Activated effector memory CD4-positive, alpha-beta T cell treated with Interleukin-2 at 50 U/mL for 16 hours (primary cell): ENCODE measurements around the gene VWA8.
"Not testable (repeated sequence)": the region's sequence is repeated elsewhere in the genome, so short reads cannot be mapped to it uniquely, and the experiment has no call there.

ENCODE experiments used
- DNase-seq: peaks from one replicate; pipeline ENCODE4 v3.0.0-alpha.2; 2020

The VWA8 gene

GRCh38 chr13:41848435-41849255, 112.3 kb downstream of the VWA8 start:
- no peak for DNase-seq

- DNase-seq = no peak
Measured at GRCh38 chr13:41847216-41847615, 113.7 kb downstream of the VWA8 start.

DNA sequence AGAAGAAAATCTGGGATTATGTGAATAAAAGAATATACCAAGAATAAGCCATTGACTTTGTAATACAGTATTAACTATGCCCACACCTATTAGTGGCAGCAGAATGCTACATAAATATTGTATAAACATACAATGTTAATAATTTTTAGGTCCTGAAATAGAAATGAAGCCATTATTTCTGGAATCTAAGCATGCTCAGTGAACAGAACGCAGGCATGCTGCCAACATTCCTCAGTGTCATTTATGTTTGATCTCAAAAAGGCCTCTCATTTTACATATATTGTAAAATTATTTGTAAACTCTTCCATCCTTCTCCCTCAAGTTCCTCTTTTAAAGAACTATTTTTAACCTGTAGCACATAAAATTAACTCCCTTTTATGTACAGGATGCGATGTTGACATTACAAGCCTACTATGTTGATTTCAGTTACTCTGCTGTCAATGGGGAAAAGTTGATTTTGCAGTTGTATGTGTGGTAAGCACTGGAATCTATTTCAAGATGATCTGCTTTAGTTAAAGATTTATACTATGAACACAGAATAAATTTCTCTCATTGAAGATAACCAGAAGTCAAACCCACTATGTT, 118.8 kb downstream of the VWA8 start:
- no peak for DNase-seq

- DNase-seq = no peak
Measured at GRCh38 chr13:41837629-41838028, 123.3 kb downstream of the VWA8 start.

DNA sequence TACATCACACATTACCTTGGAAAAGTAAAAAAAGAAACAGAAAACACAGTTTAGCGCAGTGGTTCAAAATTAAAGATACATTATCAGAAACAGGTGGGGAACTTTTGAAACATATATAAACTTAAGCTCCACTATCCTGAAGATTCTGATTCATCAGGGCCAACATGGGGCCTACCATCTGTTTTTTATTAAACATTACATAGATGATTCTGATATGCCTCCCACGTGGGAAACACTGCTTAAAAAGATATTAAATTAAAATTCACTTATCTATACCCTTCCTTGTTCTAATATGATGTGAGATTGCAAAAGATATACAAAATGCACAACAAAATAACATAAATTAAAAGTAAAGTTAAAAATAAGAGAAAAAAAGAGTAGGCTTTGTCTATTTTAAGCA, 125.0 kb downstream of the VWA8 start:
- DNase-seq = no peak

DNA sequence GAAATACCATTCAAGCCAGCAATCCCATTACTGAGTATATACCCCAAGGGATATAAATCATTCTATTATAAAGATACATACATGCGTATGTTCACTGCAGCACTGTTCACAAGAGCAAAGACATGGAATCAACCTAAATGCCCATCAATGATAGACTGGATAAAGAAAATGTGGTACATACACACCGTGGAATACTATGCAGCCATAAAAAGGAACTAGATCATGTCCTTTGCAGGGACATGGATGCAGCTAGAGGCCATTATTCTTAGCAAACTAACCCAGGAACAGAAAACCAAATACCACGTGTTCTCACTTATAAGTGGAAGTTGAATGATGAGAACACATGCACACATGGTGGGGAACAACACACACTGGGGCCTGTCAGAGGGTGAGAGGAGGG, 126.2 kb downstream of the VWA8 start:
- DNase-seq = not testable (repeated sequence)

DNA sequence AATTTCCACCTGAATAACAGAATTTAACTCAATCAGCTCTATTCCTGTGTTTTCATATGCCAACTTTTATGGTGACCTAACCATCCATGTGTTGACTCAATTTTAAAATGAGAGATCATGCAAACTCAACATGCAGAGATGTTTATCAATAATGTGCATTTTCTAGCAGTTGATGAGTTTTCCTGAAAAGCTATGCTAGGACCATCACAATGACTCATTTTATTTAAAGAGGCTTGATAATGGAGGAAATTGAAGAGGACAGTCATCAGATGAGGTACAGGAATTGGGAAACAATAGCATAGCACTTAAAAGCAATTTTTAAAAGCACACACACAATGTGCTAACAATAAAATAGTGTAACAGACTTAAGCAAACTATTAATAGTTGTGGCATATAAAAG, 127.1 kb downstream of the VWA8 start:
- DNase-seq = no peak

GRCh38 chr13:41833201-41833600, 127.7 kb downstream of the VWA8 start:
- DNase-seq = no peak

- no peak for DNase-seq
Measured at GRCh38 chr13:41827507-41828213, 133.2 kb downstream of the VWA8 start.

- DNase-seq = no peak
Measured at GRCh38 chr13:41825691-41826090, 135.2 kb downstream of the VWA8 start.

DNA sequence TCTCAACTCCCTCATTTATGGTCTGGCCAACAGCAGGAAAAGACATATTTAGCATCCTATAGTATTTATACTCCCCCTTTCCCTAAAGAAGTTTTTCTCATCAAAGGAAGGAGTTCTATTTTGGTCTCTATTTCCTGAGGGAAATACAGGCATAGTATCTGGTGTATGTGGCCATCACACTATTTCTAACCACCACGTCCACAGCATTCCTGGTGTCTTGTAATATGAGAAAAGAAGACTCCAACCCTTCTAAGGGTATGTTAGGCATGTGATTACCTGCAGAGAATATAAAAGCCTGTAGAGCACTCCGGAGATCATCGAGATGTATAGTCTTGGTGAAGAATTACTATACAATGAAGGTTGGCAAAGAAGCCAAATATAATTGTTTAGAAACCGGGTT, 137.4 kb downstream of the VWA8 start:
- no peak for DNase-seq

- no peak for DNase-seq
Measured at GRCh38 chr13:41822560-41822959, 138.3 kb downstream of the VWA8 start.

DNA sequence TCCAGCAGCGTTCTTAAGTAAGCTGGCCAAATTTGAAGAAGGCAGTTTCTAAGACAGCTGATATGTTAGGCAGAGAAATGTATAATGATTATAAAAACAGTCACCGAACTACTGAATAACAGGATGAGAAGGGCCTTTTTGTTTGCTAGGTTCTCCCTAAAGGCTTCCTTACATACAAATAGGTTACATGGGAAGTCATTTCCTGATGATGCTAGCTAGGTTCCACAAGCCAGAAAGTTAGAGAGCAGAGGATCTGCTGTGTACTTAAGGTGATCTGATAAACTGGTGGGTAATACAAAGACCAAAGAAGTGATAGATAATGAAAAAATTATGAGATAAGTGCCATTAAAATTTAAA, 139.7 kb downstream of the VWA8 start:
- no peak for DNase-seq

GRCh38 chr13:41820581-41821237, 140.2 kb downstream of the VWA8 start:
- no peak for DNase-seq

DNA sequence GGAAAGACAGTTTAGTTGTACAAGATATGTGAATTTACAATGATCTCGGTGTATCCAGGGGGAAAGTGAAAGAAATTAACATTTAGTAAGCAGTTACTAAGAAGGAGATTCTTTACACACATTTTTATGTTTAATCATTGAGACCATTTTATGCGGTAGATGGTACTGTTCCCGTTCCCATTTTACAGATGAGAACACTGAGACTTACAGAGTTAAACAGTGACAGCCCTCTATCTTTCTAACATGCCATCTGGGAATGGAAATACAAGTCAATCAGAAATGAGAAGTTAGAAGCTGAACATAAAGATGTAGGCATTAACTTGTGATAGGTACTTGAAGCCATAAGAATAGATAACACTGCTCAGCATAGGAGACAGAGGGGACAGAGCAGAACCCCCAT, 144.9 kb downstream of the VWA8 start:
- no peak for DNase-seq

- no peak for DNase-seq
Measured at GRCh38 chr13:41813426-41813825, 147.5 kb downstream of the VWA8 start.

- DNase-seq = no peak
Measured at GRCh38 chr13:41812851-41813250, 148.1 kb downstream of the VWA8 start.

DNA sequence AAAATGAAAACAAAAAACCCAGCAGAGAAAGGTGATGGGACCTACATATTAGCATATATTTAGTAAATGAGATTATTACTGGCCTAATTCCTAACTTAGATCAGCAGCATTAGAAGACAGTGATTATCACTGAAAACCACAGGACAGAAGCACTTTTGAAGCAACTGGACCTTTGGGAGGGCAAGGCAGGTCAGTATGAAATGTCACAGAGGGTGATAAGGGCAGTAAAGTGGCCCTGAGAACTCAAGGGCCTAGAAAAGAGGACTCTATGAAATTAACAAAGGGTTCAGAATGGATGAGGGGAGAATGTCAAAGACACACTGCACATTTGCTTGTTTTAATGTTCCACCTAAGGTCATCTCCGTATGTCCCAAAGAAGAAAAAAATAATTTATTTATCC, 148.7 kb downstream of the VWA8 start:
- no peak for DNase-seq

- no peak for DNase-seq
Measured at GRCh38 chr13:41811588-41812021, 149.3 kb downstream of the VWA8 start.

GRCh38 chr13:41809962-41810361, 150.9 kb downstream of the VWA8 start:
- DNase-seq = no peak

DNA sequence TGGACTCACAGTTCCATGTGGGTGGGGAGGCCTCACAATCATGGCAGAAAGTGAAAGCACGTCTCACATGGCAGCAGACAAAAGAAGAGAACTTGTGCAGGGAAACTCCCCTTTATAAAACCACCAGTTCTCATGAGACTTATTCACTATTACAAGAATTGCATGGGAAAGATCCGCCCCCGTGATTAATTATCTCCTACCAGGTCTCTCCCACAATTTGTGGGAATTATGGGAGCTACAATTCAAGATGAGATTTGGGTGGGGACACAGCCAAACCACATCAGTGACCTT, 157.5 kb downstream of the VWA8 start:
- DNase-seq = not testable (repeated sequence)

DNA sequence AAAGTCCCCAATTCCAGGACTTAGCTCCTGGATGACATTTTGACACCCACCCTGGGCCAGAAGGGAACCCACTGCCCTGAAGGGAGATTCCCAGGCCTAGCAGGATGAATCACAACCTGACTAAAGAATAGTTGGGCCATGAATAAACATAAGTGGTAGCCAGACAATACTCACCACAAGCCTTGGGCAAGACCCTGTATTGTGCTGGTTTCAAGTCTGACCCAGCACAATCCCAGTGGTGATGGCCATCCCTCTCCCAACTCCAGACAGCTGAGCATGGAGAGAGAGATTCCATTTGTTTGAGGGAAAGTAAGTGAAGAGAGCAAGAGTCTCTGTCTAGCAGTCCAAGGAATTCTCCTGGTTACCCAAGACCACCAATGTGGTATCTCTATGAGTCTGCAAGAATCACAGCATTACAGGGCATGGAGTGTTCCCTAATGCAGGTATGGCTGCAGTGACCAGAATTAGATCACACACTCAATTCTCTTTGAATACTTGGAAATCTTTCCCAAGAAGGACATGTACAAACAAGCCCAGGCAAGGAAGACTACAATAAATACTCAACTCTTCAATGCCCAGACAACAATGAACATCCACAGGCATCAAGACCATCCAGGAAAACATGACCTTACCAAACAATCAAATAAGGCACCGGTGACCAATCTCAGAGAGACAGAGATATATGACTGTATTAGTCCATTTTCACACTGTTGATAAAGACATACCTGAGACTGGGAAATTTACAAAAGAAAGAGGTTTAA, 158.0 kb downstream of the VWA8 start:
- DNase-seq = no peak

DNA sequence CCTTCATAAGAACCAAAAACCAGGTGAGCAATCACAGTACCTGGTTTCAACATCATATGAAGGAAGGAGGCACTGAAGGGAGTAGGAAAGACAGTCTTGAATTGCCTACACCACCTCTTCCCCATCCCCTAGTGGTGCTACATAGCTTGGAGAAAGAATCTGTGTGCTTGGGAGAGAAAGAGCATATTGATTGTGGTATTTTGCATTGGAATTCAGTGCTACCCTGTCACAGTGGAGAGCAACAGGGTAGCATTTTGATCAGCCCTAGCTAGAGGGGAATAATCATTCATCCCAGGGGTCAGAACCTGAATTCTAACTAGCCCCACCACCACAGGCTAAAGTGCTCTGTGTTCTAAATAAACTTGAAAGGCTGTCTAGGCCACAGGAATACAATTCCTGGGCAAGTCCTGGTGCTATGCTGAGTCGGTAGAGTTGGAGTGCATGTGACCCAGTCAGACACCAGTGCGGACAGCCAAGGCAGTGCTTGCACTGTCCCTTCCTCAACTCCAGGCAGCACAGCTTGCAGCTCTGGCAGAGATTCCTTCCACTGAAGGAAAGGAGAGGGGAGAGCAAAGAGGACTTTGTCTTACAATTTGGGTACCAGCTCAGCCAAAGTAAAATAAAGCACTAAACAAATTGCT, 158.7 kb downstream of the VWA8 start:
- no peak for DNase-seq
